Putamen (tissue), 1 donor: ENCODE results near the gene FXYD1.
"Not testable (repeated sequence)": the region's sequence is repeated elsewhere in the genome, so short reads cannot be mapped to it uniquely, and the experiment has no call there.

ENCODE experiments used
- DNase-seq: peaks from one replicate; pipeline ENCODE4 v3.0.0-alpha.2; 2016; ENCODE audit warnings: low spot score

The FXYD1 gene

DNA sequence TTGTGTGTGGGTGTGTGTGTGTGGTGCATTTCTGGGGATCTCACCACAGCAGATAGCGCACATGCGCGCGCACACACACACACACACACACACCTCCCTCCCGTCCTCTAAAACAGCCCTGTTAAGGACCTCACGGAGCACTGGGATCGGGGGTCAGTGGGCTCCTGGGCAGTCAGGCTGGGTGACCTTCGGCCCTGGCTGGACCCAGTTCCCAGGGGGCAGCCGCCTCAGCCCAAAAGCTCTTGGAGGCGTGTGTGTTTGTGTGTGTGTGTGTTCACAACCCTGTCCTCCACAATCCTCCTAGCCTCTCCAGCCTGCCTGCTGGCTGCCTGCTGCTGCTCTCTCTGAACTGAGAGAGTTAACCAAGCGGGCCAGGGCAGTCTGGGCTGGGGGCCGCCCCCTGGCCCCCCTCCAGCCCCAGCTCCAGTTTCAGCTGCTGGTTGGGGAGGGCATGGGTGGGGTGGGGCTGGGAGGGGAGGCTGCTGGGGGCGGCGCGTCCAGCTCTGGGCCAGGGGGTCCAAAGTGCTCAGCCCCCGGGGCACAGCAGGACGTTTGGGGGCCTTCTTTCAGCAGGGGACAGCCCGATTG lies at the start of gene FXYD1:
TSS of gene FXYD1 (plus strand) at position 520 of the 588 bp plus-strand sequence. CDS start 1,256 bp downstream, outside the sequence.
- no peak for DNase-seq

GRCh38 chr19:35089554-35089953 lies 49.1 kb upstream of the FXYD1 start:
- DNase-seq = no peak

GRCh38 chr19:35090160-35090505 lies 48.5 kb upstream of the FXYD1 start:
- DNase-seq = no peak

DNA sequence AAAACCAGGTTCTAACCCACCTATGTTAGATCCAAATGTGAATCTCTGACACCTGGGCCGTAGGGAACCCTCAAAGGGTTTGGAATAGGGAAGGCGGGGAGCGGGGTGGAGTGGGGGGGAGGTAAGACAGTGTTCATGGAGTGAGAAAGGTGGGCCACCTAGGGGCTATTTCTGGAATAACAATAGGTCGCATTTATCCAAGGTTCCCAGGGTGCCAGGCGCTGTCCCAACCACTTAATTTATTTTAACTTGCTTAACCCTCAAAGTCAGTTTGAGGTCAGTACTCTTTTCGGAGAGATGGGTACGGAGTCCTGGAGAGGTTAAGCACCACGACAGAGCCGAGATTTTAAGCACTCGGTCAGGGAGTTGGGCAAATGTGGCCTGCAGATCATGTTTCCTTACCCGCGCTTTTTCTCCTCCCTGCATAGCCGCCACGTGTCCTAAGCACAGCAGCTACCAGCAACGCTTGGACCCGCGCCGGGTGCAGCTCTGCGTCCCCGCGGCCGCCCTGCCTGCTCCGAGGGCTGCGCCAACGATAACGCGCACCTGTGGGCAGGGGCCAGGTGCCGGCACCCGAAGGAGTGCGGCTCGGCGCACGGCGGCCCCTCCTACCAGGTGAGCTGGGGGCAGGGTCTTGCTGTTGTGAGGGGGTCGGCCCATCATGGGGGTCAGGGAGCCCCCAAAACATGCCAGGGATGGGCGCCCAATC lies 48.0 kb upstream of the FXYD1 start:
- peak; percentile 64 for DNase-seq

DNA sequence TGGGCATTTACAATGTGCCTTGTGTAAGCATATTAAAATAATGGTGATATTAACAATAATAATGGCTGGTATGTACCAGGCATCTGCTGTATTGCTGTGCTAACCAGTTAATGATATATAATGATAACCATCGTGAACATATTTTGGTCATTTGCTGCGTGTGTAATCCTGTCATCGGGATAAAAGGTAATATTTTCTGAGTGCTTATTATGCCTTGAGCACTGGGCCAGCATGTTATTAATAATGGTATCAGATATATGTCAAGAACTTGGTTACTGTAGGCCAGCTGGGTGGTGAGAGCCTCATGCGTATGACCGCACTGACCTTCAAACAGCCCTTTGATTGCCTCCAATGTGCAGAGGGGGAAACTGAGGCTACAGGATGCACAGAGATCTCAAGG lies 45.2 kb upstream of the FXYD1 start:
- no peak for DNase-seq

GRCh38 chr19:35093941-35094647 lies 44.5 kb upstream of the FXYD1 start:
- no peak for DNase-seq

DNA sequence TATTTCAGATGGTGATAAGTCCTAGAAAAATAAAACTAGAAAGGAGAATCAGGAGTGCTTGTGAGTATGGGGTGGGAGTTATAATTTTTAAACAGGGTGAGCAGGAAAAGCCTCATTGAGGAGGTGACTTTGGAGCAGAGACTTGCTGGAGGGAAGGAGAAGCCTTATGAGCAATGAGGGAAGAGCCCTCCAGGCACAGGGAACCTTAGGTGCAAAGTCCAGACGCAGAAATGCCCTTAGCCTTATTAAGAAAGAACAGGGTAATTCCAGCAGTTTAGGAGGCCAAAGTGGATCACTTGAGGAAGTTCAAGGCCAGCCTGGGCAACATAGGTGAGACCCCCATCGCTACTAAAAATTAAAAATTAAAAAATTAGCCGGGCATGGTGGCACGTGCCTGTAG lies 44.0 kb upstream of the FXYD1 start:
- no peak for DNase-seq

GRCh38 chr19:35095667-35096368 lies 42.8 kb upstream of the FXYD1 start:
- no peak for DNase-seq

- no peak for DNase-seq
Measured at GRCh38 chr19:35098413-35099049, 40.1 kb upstream of the FXYD1 start.

- DNase-seq = no peak
Measured at GRCh38 chr19:35099155-35099896, 39.3 kb upstream of the FXYD1 start.

GRCh38 chr19:35099897-35100275 lies 38.7 kb upstream of the FXYD1 start:
- DNase-seq = no peak

DNA sequence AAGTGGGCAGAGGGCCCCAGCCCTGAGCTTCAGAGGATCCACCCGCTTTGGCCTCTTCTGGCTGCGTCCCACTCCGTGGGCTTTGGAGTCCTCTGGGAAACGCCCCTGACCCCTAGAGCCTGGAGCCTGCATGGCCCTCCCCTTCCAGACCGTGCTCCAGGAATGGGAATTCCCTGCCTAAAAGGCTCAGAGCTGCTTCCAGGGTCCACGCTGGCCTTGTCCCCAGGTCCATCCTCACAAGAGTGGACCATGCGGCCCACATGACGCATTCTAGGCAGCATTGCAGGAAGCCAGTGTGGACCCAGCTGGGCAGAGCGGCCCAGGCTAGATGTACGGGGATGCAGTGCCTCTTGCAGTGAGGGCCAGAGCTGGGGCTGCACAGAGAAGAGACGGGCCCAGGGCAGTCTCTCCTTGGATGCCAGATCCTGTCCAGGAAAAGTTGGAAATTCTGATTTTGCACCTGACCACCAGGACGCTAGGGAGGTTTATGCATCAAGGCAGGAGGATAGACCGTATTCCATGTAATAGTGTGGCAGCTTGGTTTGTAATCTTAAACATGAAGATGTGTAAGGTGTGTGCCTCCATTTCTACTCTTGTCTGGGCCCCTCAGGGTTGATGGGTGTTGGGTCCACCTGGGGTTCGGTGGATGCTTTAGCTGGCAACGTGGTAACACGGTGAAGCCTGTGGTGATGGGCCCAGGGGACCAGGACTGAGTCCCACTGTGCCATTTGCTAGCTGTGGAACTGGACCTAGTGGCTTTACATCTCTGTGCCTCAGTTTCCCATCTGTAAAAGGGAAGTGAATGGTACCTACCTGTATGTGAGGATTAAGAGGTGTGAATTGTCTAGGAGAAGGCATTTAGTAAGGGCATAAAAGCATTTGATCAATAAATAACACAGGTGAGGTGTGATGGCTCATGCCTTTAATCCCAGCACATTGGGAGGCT lies 37.8 kb upstream of the FXYD1 start:
- no peak for DNase-seq

GRCh38 chr19:35101949-35102348 lies 36.7 kb upstream of the FXYD1 start:
- DNase-seq = not testable (repeated sequence)

GRCh38 chr19:35103614-35104013 lies 35.0 kb upstream of the FXYD1 start:
- DNase-seq = not testable (repeated sequence)

DNA sequence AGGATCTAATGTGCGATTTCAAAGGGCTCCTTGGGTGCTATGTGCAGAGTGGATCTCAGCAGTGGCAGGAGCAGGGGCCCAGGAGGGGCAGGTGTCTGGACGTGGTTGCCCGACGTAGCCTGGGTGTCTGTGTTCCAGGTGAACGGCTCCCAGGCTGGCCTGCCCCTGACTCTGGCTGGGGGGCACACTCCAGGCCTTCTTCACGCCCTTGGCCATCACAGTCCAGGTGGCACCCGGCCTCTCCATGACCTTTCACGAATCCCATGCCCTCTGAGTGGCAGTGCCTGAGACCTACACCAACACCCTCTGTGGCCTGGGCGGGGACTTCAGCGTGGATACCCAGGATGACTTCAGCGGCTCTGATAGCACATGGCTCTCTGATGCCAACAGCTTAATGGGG lies 34.3 kb upstream of the FXYD1 start:
- DNase-seq = no peak

DNA sequence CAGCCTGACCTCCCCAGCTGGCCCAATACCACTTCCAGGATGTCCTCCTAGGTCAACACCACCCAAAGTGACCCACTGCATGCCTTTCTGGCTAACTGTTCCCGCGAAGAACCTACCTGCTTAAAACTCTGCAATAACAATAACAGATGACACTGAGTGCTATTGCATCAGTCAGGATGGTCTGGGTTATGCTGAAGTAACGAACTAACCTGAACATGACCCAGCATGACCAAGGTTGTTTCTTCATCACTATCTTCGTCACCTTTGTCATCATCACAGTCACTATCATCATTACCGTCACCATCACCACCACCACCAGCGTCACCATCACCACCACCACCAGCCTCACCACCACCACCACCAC lies 33.6 kb upstream of the FXYD1 start:
- DNase-seq = no peak

DNA sequence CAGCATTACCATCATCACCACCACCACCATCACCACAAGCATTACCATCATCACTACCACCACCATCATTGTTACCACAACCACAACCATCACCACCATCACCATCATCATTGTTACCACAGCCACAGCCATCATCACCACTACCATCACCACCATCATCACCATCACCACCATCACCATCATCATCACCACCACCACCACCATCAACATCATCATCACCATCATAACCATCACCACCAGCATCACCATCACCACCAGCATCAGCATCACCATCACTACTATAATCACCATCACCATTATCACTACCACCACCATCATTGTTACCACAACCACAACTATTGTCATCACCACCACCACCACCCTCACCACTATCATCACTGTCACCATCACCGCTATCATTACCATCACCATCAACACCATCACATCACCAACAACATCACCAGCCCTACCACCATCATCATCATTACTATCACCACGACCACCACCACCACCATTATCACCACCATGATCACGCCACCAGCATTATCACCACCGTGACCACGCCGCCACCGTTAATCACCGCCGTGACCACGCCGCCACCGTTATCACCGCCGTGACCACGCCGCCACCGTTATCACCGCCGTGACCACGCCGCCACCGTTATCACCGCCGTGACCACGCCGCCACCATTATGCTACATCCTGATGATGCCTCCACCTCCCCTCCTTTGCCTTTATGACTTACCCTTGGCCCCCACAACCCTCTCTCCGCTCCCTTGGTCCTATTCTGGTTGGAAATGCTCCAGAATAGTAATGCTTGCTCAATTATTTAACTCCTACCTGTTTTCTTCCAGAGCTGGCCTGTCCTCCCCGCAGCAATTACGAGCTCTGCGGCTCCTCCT lies 33.0 kb upstream of the FXYD1 start:
- DNase-seq = no peak

- peak; percentile 86 for DNase-seq
Measured at GRCh38 chr19:35106291-35106583, 32.4 kb upstream of the FXYD1 start.

- no peak for DNase-seq
Measured at GRCh38 chr19:35106898-35107541, 31.6 kb upstream of the FXYD1 start.
